ENCODE results near the gene SLC30A4.
"Not testable (repeated sequence)": the region's sequence is repeated elsewhere in the genome, so short reads cannot be mapped to it uniquely, and the experiment has no call there.

SLC30A4 gene

DNA sequence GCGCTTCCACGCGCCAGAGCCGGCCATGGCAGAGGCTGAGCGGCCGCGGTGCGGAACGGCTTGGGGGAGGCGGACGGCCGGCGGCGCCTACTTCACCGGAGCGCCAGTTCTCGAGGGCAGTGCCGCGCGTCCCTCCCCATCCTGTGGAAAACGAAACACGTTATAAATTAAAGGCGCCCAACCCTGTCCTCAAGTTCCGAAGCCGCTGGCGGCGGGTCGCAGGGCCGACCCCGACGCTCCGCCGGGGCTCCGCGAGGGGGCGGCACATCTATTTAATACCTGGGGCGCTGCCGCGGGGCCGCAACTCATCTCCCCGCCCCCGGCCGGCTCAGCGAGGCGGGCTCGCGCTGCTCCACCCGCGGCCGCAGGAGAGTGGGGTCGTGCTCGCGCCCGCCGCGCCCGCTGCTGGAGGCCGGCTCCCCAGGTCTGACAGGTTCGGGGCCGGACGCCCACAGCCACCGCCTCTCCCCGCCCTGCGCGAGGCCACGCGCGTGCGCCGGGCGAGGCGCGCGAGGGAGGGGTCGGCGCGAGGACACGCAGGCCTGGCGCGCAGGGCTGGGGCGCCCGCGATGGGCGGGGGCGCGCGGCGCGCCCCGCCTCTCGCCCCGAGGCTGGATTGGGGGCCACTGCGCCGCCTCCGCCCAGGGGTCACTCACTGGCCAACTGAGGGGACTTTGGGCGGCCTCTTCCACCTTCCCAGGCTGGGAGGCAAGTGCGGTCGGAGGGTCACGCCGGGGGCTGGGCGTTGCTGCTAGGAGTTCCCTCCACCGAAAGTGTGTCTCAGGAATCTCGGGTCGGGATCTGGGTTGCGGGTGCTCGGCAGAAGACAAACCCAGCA, at the start of gene SLC30A4:
TSS of gene SLC30A4 (minus strand) at position 428 of the 838 bp plus-strand sequence. CDS start at position 27, 401 bp downstream.
- DNase-seq (ENCODE audit: low read depth in 2 of 2), result peak; percentile 9 to 22

- DNase-seq (ENCODE audit: low read depth in 2 of 2), result no peak
These were observed 33.5 kb upstream of the SLC30A4 start for GRCh38 chr15:45555934-45556608.

GRCh38 chr15:45551676-45552075, 29.1 kb upstream of the SLC30A4 start:
- no peak for DNase-seq (ENCODE audit: low read depth in 2 of 2)

DNA sequence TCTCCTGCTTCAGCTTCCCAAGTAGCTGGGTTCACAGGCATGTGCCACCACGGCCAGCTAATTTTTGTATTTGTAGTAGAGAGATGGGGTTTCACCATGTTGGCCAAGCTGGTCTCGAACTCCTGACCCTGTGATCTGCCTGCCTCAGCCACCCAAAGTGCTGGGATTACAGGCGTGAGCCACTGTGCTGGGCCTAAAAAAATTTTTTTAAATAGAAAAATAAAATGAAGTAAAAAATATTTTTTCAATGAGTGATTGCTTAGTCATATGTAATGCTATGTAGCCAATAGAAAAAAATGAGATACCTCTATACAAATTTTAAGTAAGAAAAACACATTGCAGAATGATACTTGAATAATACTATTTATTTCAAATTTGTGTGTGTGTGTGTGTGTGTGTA, 27.9 kb upstream of the SLC30A4 start:
- DNase-seq (ENCODE audit: low read depth in 2 of 2), result no peak

GRCh38 chr15:45549541-45550220, 27.1 kb upstream of the SLC30A4 start:
- no peak for DNase-seq (ENCODE audit: low read depth in 2 of 2)

DNA sequence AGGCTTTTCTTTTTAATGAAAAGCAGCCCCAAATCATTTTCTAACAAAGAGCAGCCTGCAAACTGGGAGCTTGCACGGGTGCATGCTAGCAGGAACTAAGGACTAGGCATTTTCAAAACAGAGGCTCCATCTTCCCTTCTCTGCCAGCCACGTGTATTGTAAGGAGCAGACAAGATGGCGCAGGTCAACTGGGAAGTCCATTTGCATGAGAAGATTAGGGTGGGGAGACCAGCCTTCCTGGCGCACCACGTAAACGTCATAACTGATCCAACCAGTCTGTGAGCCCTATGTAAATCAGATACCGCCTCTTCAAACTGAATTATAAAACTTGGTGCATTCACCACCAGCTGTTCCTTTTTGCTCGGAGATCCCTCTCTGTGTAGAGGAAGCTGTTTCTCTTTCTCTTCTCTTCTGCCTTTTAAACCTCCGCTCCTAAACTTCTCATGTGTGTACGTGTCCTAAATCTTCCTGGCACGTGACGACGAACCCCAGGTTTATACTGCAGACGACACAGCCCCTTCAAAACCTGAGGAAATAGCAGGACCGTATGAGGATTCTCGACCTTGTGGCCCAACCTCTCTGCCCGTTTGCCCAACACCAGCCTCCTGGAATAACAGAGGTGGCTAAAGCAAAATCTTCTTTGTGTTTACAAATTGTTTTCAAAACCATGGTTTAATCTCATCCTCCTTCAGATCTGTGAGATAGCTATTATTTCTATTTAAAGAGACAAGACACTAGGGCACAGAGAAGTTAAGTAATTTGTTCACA, 26.4 kb upstream of the SLC30A4 start:
- DNase-seq (ENCODE audit: low read depth in 2 of 2), result no peak

- no peak for DNase-seq (ENCODE audit: low read depth in 2 of 2)
These were observed 24.2 kb upstream of the SLC30A4 start for GRCh38 chr15:45546789-45547188.

- no peak for DNase-seq (ENCODE audit: low read depth in 2 of 2)
These were observed 21.9 kb upstream of the SLC30A4 start for GRCh38 chr15:45544266-45545023.

GRCh38 chr15:45543051-45543450, 20.5 kb upstream of the SLC30A4 start:
- no peak for DNase-seq (ENCODE audit: low read depth in 2 of 2)

DNA sequence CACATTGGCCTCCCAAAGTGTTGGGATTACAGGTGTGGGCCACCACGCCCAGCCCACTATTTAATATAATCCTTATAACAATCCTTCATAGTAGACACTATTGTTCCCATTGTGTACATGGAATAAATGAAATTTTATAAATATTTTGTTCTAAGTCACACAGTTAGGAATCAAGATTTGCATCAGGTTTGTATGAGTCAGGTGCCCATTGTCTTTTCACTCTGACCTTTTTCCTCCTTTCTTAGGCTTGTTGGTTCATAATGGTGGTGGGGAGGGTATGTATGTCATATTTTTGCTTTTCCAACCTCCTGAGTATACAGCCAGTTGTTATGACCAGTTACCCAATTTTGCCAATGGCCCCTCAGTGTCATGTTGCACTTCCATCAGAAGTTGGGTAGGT, 18.0 kb upstream of the SLC30A4 start:
- no peak for DNase-seq (ENCODE audit: low read depth in 2 of 2)

GRCh38 chr15:45539680-45540079, 17.1 kb upstream of the SLC30A4 start:
- no peak for DNase-seq (ENCODE audit: low read depth in 2 of 2)

DNA sequence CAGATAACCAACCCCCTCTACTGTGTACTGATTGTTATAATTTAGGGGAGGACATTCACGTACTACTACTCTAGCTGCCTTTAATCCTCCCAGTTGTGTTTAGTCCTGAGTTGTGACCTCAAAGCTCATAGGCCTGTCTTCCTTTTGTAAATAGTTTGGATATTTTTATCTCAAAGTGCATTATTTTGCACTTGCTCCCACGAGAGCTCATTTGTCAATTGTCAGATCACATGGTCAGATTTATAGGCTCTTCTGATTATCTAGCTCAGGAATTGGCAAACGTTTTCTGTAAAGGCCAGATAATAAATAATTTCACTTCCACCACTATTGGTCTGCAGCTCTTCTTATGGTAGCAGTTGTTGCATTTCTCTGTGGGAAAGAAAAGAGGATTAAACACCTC, 14.4 kb upstream of the SLC30A4 start:
- DNase-seq (ENCODE audit: low read depth in 2 of 2), result no peak

GRCh38 chr15:45535486-45536042, 13.0 kb upstream of the SLC30A4 start:
- no peak for DNase-seq (ENCODE audit: low read depth in 2 of 2)

- no peak for DNase-seq (ENCODE audit: low read depth in 2 of 2)
These were observed 12.3 kb upstream of the SLC30A4 start for GRCh38 chr15:45534821-45535220.

- not testable (repeated sequence) for DNase-seq (ENCODE audit: low read depth in 2 of 2)
These were observed 10.3 kb upstream of the SLC30A4 start for GRCh38 chr15:45532892-45533291.

- DNase-seq (ENCODE audit: low read depth in 2 of 2), result no peak
These were observed 7.1 kb upstream of the SLC30A4 start for GRCh38 chr15:45529613-45530012.

DNA sequence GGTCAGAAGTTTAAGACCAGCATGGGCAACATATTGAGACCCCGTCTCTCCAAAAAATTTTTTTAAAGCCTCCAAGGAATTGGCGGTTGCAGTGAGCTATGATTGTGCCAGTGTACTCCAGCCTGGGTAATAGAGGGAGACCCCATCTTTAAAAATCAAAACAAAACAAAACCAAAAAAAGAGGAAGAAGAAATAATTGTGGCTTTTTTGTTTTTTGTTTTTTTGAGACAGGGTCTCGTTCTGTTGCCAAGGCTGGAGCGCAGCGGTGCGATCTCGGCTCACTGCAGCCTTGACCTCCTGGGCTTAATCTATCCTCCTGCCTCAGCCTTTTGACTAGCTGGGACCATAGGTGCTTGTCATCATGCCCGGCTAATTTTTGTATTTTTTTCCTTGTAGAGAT, 4.5 kb upstream of the SLC30A4 start:
- no peak for DNase-seq (ENCODE audit: low read depth in 2 of 2)

GRCh38 chr15:45523166-45523460, 558 bp upstream of the SLC30A4 start:
- DNase-seq (ENCODE audit: low read depth in 2 of 2), result no peak

- DNase-seq (ENCODE audit: low read depth in 2 of 2), result no peak
These were observed 793 bp downstream of the SLC30A4 start for GRCh38 chr15:45521596-45522327.

DNA sequence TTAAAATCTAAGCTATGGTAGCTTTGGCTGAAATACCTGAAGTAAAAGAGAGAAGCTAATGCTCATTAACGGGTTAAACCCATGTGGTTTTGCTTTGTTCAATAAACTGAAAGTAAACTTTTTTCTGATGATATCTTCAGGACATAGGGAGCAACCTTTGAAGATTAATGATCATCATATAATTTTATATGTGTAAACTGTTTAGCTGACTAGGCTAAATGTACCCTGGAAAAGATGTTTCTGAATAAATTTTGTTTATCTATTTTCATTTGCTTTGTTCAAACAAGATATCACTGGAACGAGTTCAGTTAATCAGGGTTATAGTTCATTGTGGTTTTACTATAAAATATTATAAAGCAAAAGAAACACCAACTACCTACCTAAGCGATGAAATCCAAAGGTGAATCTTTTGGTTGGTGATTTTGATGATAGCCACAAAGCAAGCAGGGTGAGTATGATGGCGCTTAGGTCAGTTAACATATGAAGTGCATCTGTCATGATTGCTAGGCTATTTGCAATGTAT, 11.7 kb downstream of the SLC30A4 start:
- DNase-seq (ENCODE audit: low read depth in 2 of 2), result no peak
